Activated naive CD4-positive, alpha-beta T cell treated with anti-CD3 and anti-CD28 coated beads, Interleukin-2, amount 50 U/mL, for 24 hours (primary cell): ENCODE data around the gene RNF144B.
A peak's percentile ranks its signal among the peaks of the same experiment; 100 is the strongest.
"Not testable (repeated sequence)": the region's sequence is repeated elsewhere in the genome, so short reads cannot be mapped to it uniquely, and the experiment has no call there.

ENCODE experiments used
- H3K27ac Mint-ChIP-seq: one replicate; pipeline ENCODE4 v1.8.0; 2021; ENCODE audit warnings: mild to moderate bottlenecking, mixed read lengths
- H3K27me3 Mint-ChIP-seq: one replicate; pipeline ENCODE4 v1.8.0; 2021; ENCODE audit warnings: mixed read lengths
- H3K36me3 Mint-ChIP-seq: one replicate; pipeline ENCODE4 v1.8.0; 2021; ENCODE audit warnings: mixed read lengths
- H3K4me1 Mint-ChIP-seq: one replicate; pipeline ENCODE4 v1.8.0; 2021; ENCODE audit warnings: mixed read lengths
- H3K4me3 Mint-ChIP-seq: one replicate; pipeline ENCODE4 v1.8.0; 2021; ENCODE audit warnings: mild to moderate bottlenecking, mixed read lengths
- H3K9me3 Mint-ChIP-seq: one replicate; pipeline ENCODE4 v1.8.0; 2021; ENCODE audit warnings: mixed read lengths

The RNF144B gene

DNA sequence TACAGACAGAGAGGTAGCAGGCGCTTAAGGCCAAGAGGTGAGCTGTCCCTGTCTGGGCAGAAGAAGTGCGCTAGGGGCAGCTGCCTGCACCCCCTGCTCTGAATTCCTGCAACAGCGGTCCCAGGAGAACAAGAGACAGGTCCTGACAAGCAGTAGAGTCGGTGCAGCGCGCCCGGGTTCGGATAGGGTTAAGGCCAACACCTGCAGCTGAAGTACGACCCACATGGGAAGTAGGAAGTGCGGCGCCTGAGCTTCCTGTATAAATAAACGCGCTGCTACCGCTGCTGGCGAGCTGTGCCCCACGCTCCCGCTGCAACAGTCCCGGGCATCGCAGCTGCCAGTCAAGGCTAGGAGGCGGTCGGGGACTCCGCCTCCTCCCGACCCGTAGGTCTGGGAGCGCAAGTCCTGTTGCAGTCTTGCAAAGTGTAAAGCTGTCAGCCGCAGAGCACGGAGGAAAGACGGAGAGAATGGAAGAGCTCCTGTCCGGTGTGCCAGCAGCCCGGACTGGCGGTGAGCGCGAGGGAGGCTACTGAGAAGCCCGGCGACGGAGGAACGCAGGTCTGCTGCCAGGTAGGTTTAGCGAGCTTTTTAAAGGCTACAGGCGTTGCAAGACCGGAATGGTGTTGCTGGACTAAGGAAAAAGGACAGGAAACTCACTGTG is at the start of gene RNF144B:
RNF144B (plus strand) TSS at position 290 of the 661 bp plus-strand sequence. CDS start 12,185 bp downstream, outside the sequence.
- Mint-ChIP-seq H3K27ac (peak within 1 kb of the TSS; percentile 92), H3K9me3 (no peaks in the 10 kb centered on the region), H3K36me3 (no peaks in the 10 kb centered on the region), H3K4me3 (peak within 1 kb of the TSS; percentile 100), H3K4me1 (peaks cover 43% of the 10 kb centered on the region), H3K27me3 (no peaks in the 10 kb centered on the region)

GRCh38 chr6:18339599-18339998 is 47.6 kb upstream of the RNF144B start:
- H3K27ac Mint-ChIP-seq = no peak overlapping the region
- H3K36me3 Mint-ChIP-seq = no peaks in the 10 kb centered on the region
- H3K4me3 Mint-ChIP-seq = no peak overlapping the region
- H3K4me1 Mint-ChIP-seq = no peaks in the 10 kb centered on the region
- no peaks in the 10 kb centered on the region for H3K9me3 Mint-ChIP-seq
- H3K27me3 Mint-ChIP-seq = no peaks in the 10 kb centered on the region

DNA sequence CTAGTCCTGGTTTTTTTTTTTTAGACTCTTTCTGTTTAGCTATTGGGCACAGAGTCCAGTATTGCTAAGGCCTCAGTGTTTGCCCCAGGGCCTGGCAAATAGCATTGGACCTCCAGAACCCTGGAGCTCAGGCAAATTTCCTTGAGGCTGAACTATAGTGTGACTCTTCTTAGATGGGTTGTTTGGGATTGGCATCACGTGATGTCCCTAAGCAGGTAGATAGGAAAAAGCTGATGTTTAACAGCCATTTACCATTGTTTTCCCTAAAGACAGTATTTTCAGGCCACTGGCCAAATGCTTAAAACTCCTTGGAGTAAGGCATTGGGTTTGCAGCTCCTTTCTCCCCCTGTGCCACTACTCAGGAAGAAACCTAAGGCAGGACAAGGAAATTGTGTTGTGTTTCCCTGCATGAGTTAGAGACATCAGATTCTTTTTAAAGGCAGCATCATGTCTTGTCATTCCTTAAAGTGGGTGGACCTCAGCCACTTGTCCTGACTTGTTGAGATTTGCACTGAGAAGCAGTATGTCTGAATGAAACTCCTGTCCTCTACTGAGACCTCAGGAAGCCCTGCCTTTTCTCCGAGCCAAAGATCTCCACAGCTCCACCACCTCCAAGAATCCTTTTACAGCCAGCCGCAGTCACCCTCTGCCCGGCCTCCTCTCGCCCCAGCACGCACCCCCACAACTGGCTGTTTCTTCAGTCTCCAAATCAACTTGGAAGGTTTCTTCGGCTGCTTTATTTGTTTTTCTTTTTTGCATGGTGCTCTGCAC is 46.2 kb upstream of the RNF144B start:
- Mint-ChIP-seq H3K9me3 (no peaks in the 10 kb centered on the region), H3K4me3 (no peak overlapping the region), H3K36me3 (no peaks in the 10 kb centered on the region), H3K27ac (no peak overlapping the region), H3K27me3 (peaks cover 1% of the 10 kb centered on the region), H3K4me1 (no peaks in the 10 kb centered on the region)

GRCh38 chr6:18342223-18342622 is 44.9 kb upstream of the RNF144B start:
- H3K27me3 Mint-ChIP-seq = peaks cover 2% of the 10 kb centered on the region
- H3K27ac Mint-ChIP-seq = no peak overlapping the region
- no peak overlapping the region for H3K4me3 Mint-ChIP-seq
- no peaks in the 10 kb centered on the region for H3K4me1 Mint-ChIP-seq
- no peaks in the 10 kb centered on the region for H3K9me3 Mint-ChIP-seq
- no peaks in the 10 kb centered on the region for H3K36me3 Mint-ChIP-seq

DNA sequence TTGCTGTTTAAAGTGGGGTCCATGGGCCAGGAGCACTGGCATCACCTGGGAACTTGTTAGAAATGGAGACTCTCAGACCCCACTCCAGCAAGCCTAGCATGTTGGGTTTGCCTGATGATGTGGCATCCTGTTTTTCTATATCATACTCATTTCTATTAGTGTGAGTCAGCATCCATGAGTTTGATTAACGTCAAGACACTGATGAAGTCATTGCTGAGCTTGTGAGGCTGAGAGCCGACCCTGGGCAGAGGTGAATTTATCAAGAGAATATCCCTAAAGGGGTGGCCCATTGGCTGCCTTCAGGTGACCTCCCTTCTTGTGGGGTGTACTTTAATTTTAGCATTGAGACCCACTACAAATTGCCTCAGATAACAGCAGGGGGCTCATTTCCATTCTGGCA is 43.4 kb upstream of the RNF144B start:
- H3K4me3 Mint-ChIP-seq = no peak overlapping the region
- H3K27me3 Mint-ChIP-seq = peaks cover 2% of the 10 kb centered on the region
- H3K4me1 Mint-ChIP-seq = no peaks in the 10 kb centered on the region
- H3K36me3 Mint-ChIP-seq = no peaks in the 10 kb centered on the region
- no peak overlapping the region for H3K27ac Mint-ChIP-seq
- no peaks in the 10 kb centered on the region for H3K9me3 Mint-ChIP-seq

GRCh38 chr6:18347021-18347577 is 40.1 kb upstream of the RNF144B start:
- Mint-ChIP-seq H3K9me3 (no peaks in the 10 kb centered on the region), H3K27ac (no peak overlapping the region), H3K36me3 (no peaks in the 10 kb centered on the region), H3K4me1 (no peaks in the 10 kb centered on the region), H3K27me3 (peaks cover 13% of the 10 kb centered on the region), H3K4me3 (no peak overlapping the region)

- peaks cover 15% of the 10 kb centered on the region for H3K27me3 Mint-ChIP-seq
- no peaks in the 10 kb centered on the region for H3K9me3 Mint-ChIP-seq
- no peaks in the 10 kb centered on the region for H3K4me1 Mint-ChIP-seq
- H3K36me3 Mint-ChIP-seq = no peaks in the 10 kb centered on the region
- no peak overlapping the region for H3K27ac Mint-ChIP-seq
- H3K4me3 Mint-ChIP-seq = no peak overlapping the region
These were observed 39.3 kb upstream of the RNF144B start for GRCh38 chr6:18347866-18348265.

DNA sequence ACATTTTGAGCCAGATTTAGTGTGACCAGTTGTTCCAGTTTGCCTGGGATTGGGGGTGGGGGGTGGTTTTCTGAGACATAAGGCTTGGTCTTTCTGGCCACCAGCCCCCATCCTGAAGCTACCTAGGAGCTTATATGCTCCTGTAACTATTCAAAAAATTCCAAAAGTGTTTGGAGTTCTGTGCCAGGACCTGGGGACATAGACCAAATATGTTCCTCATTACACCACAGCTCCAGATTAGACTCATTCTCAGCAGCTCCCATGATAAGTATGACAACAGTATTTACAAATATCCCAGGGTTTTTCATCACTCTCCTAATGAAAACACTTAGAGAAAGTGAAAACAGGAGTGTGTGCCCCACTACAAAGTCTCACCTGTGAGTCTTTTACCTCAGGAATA is 37.8 kb upstream of the RNF144B start:
- no peak overlapping the region for H3K4me3 Mint-ChIP-seq
- H3K9me3 Mint-ChIP-seq = no peaks in the 10 kb centered on the region
- no peaks in the 10 kb centered on the region for H3K4me1 Mint-ChIP-seq
- peaks cover 15% of the 10 kb centered on the region for H3K27me3 Mint-ChIP-seq
- no peak overlapping the region for H3K27ac Mint-ChIP-seq
- H3K36me3 Mint-ChIP-seq = no peaks in the 10 kb centered on the region

GRCh38 chr6:18350271-18350670 is 36.9 kb upstream of the RNF144B start:
- no peaks in the 10 kb centered on the region for H3K36me3 Mint-ChIP-seq
- no peak overlapping the region for H3K27ac Mint-ChIP-seq
- no peak overlapping the region for H3K4me3 Mint-ChIP-seq
- no peaks in the 10 kb centered on the region for H3K9me3 Mint-ChIP-seq
- no peaks in the 10 kb centered on the region for H3K4me1 Mint-ChIP-seq
- H3K27me3 Mint-ChIP-seq = peaks cover 13% of the 10 kb centered on the region

GRCh38 chr6:18350712-18351111 is 36.4 kb upstream of the RNF144B start:
- Mint-ChIP-seq H3K27me3 (peaks cover 13% of the 10 kb centered on the region), H3K27ac (no peak overlapping the region), H3K9me3 (no peaks in the 10 kb centered on the region), H3K4me3 (no peak overlapping the region), H3K4me1 (no peaks in the 10 kb centered on the region), H3K36me3 (no peaks in the 10 kb centered on the region)

DNA sequence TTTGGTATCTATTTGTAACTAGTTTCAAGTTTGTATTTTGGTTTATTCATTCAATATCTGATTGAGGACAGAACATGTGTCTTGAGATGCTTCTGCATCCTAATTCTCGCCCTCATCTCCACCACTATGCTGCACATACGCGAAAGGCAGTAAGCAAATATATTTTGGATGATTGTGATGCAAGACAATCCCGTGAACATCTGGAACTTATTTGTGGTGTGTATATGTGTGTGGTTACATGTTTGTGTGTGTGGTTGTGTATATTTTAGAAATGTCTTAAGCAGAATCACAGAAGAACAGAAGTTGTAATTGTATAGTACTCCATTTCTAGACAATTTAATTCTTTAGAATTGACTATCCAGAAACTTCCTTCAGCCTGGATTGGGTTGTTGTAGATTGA is 35.1 kb upstream of the RNF144B start:
- Mint-ChIP-seq H3K27me3 (peaks cover 12% of the 10 kb centered on the region), H3K4me1 (no peaks in the 10 kb centered on the region), H3K9me3 (no peaks in the 10 kb centered on the region), H3K4me3 (no peak overlapping the region), H3K36me3 (no peaks in the 10 kb centered on the region), H3K27ac (no peak overlapping the region)

DNA sequence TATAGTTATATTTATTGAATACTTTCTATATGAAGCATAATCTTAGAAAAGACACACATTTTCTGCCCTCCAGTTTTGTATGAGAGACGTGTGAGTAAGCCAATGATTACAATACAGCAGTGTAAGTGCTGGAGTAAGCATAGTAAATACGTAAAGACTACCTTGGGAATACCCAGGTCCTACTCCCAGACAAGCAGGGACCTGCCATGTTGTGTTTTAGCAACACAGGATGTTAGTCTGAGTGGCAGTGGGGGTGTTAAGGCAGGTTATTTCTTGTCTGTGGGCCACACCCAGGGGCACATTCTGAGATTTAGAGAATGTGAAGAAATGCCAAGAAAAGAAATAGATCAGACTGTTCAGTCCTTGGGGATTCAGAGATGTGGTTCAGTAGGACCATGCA is 34.3 kb upstream of the RNF144B start:
- Mint-ChIP-seq H3K27ac (no peak overlapping the region), H3K36me3 (no peaks in the 10 kb centered on the region), H3K4me1 (no peaks in the 10 kb centered on the region), H3K27me3 (peaks cover 12% of the 10 kb centered on the region), H3K9me3 (no peaks in the 10 kb centered on the region), H3K4me3 (no peak overlapping the region)

- Mint-ChIP-seq H3K4me3 (no peak overlapping the region), H3K27me3 (peaks cover 15% of the 10 kb centered on the region), H3K27ac (no peak overlapping the region), H3K9me3 (peaks cover 3% of the 10 kb centered on the region), H3K4me1 (no peaks in the 10 kb centered on the region), H3K36me3 (no peaks in the 10 kb centered on the region)
These were observed 33.9 kb upstream of the RNF144B start for GRCh38 chr6:18353251-18353650.

DNA sequence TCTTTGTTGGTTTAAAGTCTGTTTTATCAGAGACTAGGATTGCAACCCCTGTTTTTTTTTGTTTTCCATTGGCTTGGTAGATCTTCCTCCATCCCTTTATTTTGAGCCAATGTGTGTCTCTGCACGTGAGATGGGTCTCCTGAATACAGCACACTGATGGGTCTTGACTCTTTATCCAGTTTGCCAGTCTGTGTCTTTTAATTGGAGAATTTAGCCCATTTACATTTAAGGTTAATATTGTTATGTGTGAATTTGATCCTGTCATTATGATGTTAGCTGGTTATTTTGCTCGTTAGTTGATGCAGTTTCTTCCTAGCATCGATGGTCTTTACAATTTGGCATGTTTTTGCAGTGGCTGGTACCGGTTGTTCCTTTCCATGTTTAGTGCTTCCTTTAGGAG is 29.6 kb upstream of the RNF144B start:
- not testable (repeated sequence) for H3K4me3 Mint-ChIP-seq, H3K4me1 Mint-ChIP-seq, H3K9me3 Mint-ChIP-seq, H3K36me3 Mint-ChIP-seq, H3K27ac Mint-ChIP-seq, H3K27me3 Mint-ChIP-seq

GRCh38 chr6:18359237-18359885 is 27.8 kb upstream of the RNF144B start:
- Mint-ChIP-seq H3K9me3 (peaks cover 7% of the 10 kb centered on the region), H3K27ac (no peak overlapping the region), H3K4me3 (no peak overlapping the region), H3K27me3 (peaks cover 9% of the 10 kb centered on the region), H3K36me3 (no peaks in the 10 kb centered on the region), H3K4me1 (no peaks in the 10 kb centered on the region)

DNA sequence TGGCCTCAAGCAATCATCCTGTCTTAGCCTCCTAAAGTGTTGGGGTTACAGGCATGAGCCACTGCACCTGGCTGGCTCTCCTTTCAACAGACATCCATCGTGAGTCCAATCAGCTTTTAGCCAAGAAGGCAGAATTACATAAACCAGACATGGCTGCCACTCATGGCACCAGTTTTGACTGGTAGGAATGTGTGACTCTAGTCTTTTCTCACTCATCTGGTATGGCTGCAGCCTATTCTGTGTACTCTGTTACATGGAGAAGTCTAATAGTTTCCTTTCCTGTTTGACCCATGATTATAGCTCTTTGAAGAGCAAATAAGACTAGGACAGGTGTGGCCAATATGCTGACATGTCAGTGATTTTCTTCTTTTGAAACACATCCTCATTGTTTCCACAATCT is 27.0 kb upstream of the RNF144B start:
- H3K4me1 Mint-ChIP-seq = no peaks in the 10 kb centered on the region
- H3K4me3 Mint-ChIP-seq = no peak overlapping the region
- no peak overlapping the region for H3K27ac Mint-ChIP-seq
- H3K36me3 Mint-ChIP-seq = no peaks in the 10 kb centered on the region
- H3K27me3 Mint-ChIP-seq = peaks cover 11% of the 10 kb centered on the region
- peaks cover 7% of the 10 kb centered on the region for H3K9me3 Mint-ChIP-seq
